Activated CD4-positive, alpha-beta T cell treated with anti-CD3 and anti-CD28 coated beads, Interleukin-2, amount 50 U/mL, for 24 hours (primary cell): ENCODE results near the gene CHPT1.
"Not testable (repeated sequence)": the region's sequence is repeated elsewhere in the genome, so short reads cannot be mapped to it uniquely, and the experiment has no call there.

ENCODE experiments used
- DNase-seq, 2 donors: peaks; one replicate each; pipeline ENCODE4 v3.0.0-alpha.2; 2020; ENCODE audit warnings: low read depth in 1 of 2, low spot score in 1 of 2

CHPT1 gene

GRCh38 chr12:101681627-101682026 lies 15.8 kb upstream of the CHPT1 start:
- DNase-seq = not testable (repeated sequence)

GRCh38 chr12:101685092-101685491 lies 12.3 kb upstream of the CHPT1 start:
- DNase-seq = no peak

- DNase-seq = no peak
Measured at GRCh38 chr12:101686176-101686575, 11.3 kb upstream of the CHPT1 start.

- no peak for DNase-seq
Measured at GRCh38 chr12:101690544-101691098, 6.8 kb upstream of the CHPT1 start.

DNA sequence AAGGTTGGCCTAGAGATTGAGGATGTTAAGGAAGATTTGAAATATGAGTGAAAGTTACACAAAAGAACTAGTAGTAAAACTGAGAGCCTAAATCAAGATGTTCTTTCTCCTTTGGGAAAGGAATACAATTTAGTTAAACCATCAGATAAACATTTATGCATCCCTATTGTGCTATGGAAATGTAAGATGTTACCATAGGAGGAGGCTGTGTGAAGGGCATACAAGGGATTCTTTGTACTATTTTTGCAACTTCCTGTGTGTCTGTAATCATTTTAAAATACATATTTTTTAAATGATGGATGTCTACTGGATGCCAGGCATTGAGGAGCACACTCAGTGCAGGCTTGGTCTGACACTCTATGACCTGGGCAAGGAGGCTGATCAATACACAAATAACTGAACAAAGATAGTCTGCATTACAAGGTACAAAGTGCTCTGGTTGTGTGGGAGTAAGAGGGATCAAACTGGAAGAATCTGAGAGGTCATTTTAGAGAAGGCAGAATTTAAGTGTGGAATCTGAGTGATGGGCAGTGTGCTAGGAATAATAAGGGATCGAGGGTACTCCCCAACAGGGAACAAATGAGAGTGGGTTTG lies 5.8 kb upstream of the CHPT1 start:
- no peak for DNase-seq

DNA sequence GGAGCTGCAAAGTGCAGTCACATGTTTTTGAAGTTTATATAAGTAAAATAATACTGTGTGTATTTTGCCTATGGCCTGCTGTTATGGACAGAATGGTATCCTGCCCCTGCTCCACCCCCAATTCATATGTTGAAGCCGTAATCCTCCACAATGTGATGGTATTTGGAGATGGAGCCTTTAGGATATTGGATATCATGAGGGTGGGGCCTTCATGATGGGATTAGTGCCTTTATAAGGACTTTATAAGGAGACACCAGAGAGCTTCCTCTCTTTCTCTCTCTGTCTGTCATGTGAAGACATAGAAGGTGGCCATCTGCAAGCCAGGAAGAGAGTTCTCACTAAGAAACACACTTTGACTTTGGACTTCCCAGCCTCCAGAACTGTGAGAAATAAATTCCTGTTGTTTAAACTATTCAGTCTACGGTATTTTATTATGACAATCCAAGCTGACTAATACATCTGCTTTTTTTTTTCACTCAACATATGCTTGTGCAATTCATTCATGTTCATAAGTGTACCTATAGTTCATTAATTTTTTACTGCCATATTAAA lies 3.1 kb upstream of the CHPT1 start:
- DNase-seq = no peak

DNA sequence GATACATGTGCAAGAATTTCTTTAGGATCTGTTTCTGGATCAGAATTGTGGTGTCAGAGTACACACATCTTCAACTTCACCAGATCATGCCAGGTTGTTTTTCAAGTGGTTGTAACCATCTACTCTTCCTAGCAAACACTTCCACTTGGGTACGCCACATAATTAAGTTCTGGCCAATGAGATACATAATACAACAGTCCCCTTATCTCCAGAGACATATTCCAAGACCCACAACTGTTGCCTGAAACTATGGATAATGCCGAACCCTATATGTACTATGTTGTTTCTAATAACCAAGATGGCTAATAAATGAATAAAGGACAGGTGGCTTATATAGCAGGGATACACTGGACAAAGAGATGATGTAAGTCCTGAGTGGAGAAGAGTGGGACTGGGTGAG lies 2.5 kb upstream of the CHPT1 start:
- no peak for DNase-seq

DNA sequence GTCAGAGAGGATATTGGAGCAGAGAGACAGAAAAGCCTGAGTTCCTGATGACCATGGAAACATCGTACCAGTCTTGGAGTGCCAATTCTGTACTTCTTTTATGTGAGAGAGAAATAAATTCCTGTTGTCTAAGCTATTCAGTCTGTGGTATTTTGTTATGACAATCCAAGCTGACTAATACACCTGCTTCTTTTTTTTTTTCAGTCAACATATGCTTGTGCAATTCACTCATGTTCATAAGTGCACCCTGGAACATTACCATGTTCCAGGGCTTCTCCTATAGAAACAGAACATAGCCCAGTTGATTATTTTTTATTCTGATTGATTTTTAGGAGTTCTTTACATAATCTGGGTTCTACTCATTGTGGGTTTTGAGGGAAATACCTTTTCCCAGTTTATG lies 1.7 kb upstream of the CHPT1 start:
- no peak for DNase-seq

- no peak for DNase-seq
Measured at GRCh38 chr12:101696251-101697196, 916 bp upstream of the CHPT1 start.

DNA sequence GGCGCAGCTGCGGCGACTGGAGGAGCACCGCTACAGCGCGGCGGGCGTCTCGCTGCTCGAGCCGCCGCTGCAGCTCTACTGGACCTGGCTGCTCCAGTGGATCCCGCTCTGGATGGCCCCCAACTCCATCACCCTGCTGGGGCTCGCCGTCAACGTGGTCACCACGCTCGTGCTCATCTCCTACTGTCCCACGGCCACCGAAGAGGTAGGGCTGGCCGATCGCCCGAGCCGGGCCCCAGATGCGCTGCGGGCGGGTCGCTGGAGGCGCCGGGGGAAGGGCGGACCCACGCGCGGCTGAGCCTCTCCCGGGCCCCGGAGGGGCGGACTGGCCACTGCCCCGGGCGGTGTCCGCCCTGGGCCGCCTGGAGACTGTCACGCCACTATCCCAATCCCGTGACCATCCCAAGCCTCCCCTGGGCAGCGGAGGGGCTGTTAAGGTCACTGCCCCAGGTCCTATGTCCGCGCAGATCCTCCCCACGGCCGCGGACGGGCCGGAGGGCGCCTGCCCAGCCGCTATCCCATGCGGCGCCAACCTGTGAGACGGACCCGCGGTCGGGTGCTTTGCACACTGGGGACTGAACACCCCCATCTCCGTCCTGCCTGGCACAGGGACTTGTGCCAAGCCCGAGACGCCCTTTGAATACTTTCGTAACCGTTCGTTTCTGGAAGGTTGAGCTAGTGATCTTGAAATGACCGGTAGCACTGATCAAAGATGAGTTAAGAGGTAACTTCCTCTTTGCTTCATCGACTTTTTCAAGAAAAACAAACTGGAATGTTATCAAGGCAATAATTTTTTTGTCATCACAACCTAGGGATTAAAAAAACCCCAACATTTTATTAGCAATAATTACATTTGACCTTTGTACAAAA lies 725 bp downstream of the CHPT1 start:
- DNase-seq = no peak

GRCh38 chr12:101698800-101699347 lies 1.4 kb downstream of the CHPT1 start:
- no peak for DNase-seq

DNA sequence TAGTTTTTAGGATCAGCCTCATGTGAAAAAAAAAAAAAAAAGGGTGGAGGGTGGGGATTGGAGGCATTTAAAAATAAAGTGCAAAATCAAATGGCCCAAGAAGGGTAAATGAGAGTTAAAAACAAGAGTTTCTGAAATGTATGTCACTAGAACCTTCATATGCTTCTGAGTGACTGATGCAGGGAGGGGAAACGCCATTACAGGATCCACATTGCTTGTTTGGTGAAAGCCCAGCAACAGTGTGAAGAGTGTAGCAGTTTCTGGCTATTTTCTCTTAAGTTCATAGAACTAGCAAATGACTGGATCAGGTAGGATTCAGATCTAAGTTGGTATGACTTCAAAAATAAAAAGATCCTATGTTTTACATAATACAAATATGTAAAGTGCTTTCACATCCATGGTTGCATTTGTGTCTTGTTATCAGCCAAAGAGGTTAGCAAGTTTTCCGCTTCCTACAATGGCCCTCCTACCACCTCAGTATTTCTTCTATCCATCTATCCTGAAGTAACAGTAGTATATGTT lies 2.9 kb downstream of the CHPT1 start:
- no peak for DNase-seq

DNA sequence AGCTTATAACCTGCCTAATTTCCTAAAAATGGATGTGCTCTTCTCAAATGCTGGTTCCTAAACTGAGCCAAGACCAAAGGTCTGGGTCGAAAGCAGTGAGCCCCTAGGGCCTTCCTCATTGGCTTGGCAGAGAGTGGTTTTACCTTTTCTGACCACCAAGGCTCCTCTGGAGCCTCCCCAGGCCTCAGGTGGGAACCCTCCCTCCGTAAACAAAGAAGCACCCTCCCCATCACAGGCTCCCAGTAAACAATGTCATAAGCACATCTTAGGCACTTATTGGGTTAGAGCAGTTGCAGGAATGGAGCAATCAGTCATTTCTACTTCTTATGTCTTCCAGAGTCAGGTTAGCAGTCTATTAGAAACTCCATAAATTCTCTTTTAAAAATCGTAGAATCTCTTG lies 6.0 kb downstream of the CHPT1 start:
- DNase-seq = no peak

GRCh38 chr12:101706403-101706802 lies 9.0 kb downstream of the CHPT1 start:
- no peak for DNase-seq

DNA sequence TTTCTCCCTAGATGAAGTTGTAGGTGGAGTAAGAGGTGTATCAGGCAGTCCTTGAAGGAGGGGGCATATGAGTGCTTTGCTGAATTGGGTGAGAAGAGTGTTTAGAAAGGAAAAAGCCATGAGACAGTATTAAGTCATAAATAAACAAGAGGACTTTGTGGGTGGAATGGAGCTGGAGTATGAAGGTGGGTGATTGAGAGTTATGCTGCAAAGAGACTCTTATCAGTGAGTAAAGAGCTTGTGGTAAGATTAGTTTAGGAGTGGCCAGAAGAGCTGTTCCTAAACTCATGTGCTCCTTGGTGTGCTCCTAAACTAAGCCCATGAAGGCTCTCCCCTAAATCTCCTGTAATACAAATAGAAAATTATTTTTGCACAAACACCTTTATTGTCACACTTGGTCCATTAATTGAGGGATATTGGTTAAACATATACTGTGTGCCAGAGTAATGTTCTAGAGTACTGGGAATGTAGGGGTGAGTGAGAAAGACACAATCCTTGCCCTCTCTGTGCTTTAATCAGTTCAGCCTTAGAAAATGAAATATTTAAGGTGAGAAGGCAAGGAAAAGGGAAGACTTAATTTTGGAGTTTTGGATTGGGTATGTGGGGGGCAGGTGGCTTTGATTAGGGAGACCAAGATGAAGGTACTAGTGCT lies 9.8 kb downstream of the CHPT1 start:
- no peak for DNase-seq

DNA sequence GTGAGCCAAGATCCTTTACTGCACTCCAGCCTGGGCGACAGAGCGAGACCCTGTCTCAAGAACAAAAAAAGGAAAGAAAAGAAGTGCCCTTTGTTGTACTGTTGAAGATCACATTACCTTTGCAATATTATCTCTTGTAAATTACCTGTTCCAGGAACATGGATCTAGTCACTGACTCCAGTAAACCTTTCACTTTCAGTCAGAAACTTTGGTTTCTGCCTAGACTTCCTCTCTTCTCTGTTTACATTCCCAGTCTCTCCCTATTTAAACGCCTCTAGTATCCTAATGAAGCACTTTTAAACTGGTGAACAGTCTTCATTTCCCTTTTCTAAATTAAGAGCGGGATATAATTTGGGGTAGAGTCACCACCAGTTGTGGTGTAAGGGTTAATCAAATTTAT lies 12.8 kb downstream of the CHPT1 start:
- DNase-seq = no peak

DNA sequence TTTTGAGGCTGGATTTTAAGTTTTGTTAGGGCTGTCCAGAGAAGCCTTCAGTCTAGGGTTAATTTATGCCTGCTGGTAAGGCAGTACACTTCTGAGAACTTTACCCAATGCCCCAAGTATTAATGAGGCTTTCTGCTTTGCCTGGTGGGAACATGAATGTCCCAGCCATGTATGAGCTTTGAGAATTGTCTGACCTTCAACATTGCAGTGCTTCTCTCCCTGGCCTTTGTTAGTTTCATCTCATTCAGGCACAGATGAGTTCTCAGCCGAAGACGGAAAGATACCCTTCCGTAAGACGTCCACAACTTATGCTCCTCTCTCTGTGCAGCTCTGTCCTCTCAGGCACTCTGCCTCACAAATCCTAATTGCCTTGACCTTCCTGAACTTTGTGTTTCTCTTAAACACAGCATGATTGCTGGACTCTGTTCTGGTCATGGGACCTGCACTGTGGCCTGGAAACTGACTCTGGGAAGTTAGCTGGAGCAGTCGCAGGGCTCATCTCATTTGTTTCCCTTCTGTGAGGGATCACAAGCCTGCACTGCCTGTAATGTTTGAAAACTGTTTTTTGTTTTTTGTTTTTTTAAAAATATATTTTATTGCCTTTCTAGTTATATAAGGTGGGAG lies 15.7 kb downstream of the CHPT1 start:
- no peak for DNase-seq

DNA sequence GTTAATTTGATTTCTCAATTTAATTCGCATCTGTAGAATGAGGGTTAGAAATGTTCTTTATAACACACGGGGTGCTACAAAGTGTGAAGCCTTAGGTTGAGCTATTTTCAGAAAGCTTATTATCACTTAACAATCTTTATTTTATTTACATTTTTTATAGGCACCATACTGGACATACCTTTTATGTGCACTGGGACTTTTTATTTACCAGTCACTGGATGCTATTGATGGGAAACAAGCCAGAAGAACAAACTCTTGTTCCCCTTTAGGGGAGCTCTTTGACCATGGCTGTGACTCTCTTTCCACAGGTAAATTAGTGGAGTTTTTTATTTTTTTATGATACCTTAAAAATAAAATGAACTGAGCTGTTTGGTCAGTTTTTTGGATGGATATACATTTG lies 16.5 kb downstream of the CHPT1 start:
- DNase-seq = no peak

GRCh38 chr12:101714877-101715444 lies 17.5 kb downstream of the CHPT1 start:
- no peak for DNase-seq
